HG02938 (cell line): ENCODE data around the gene SEC14L5.
"Not testable (repeated sequence)": the region's sequence is repeated elsewhere in the genome, so short reads cannot be mapped to it uniquely, and the experiment has no call there.

Experiments
- ATAC-seq: cut with Tn5 transposase; IDR thresholded peaks from one replicate; pipeline ENCODE4 v1.9.1; 2021; ENCODE audit warnings: mild to moderate bottlenecking, moderate library complexity; ENCODE audit not compliant: unreplicated experiment

SEC14L5 gene

GRCh38 chr16:4948903-4949766 is 9.0 kb upstream of the SEC14L5 start:
- no peak for ATAC-seq

- ATAC-seq, result no peak
Measured at GRCh38 chr16:4949986-4950385, 8.1 kb upstream of the SEC14L5 start.

GRCh38 chr16:4951583-4951982 is 6.5 kb upstream of the SEC14L5 start:
- ATAC-seq, result not testable (repeated sequence)

- ATAC-seq, result no peak
Measured at GRCh38 chr16:4954714-4955113, 3.4 kb upstream of the SEC14L5 start.

GRCh38 chr16:4957420-4957719 is 760 bp upstream of the SEC14L5 start:
- no peak for ATAC-seq

- ATAC-seq, result no peak
Measured at GRCh38 chr16:4958510-4959438, 644 bp downstream of the SEC14L5 start.

- no peak for ATAC-seq
Measured at GRCh38 chr16:4960579-4960978, 2.4 kb downstream of the SEC14L5 start.

GRCh38 chr16:4962716-4963115 is 4.6 kb downstream of the SEC14L5 start:
- ATAC-seq, result no peak

- ATAC-seq, result not testable (repeated sequence)
Measured at GRCh38 chr16:4963527-4963926, 5.4 kb downstream of the SEC14L5 start.

- no peak for ATAC-seq
Measured at GRCh38 chr16:4966736-4967453, 8.8 kb downstream of the SEC14L5 start.

- ATAC-seq, result not testable (repeated sequence)
Measured at GRCh38 chr16:4968278-4968677, 10.1 kb downstream of the SEC14L5 start.

GRCh38 chr16:4968879-4969483 is 10.9 kb downstream of the SEC14L5 start:
- ATAC-seq, result no peak

GRCh38 chr16:4970010-4970409 is 11.9 kb downstream of the SEC14L5 start:
- no peak for ATAC-seq

- ATAC-seq, result no peak
Measured at GRCh38 chr16:4972938-4973587, 14.9 kb downstream of the SEC14L5 start.

- ATAC-seq, result peak; percentile 98
Measured at GRCh38 chr16:4976079-4976478, 17.9 kb downstream of the SEC14L5 start.

GRCh38 chr16:4976611-4977145 is 18.5 kb downstream of the SEC14L5 start:
- ATAC-seq, result no peak

- ATAC-seq, result no peak
Measured at GRCh38 chr16:4979164-4979563, 21.0 kb downstream of the SEC14L5 start.

GRCh38 chr16:4979736-4980660 is 21.9 kb downstream of the SEC14L5 start:
- no peak for ATAC-seq

GRCh38 chr16:4980691-4981090 is 22.6 kb downstream of the SEC14L5 start:
- no peak for ATAC-seq
